Suppressor macrophage treated with lipopolysaccharide for 4 hours (primary cell): Measurements from ENCODE around the gene RNF149.
"Not testable (repeated sequence)": the region's sequence is repeated elsewhere in the genome, so short reads cannot be mapped to it uniquely, and the experiment has no call there.

ENCODE experiments used
- DNase-seq: peaks from one replicate; pipeline ENCODE4 v3.0.0-alpha.2; 2020

RNF149 gene

GRCh38 chr2:101330253-101330933 is 21.9 kb upstream of the RNF149 start:
- DNase-seq, result peak; percentile 75

GRCh38 chr2:101329026-101329425 is 20.5 kb upstream of the RNF149 start:
- DNase-seq, result no peak

GRCh38 chr2:101328474-101329007 is 20.0 kb upstream of the RNF149 start:
- DNase-seq, result peak; percentile 95

GRCh38 chr2:101327863-101328394 is 19.4 kb upstream of the RNF149 start:
- no peak for DNase-seq

GRCh38 chr2:101325425-101325824 is 16.9 kb upstream of the RNF149 start:
- no peak for DNase-seq

GRCh38 chr2:101316568-101316967 is 8.1 kb upstream of the RNF149 start:
- not testable (repeated sequence) for DNase-seq

GRCh38 chr2:101311696-101312017 is 3.2 kb upstream of the RNF149 start:
- DNase-seq, result no peak

GRCh38 chr2:101310834-101311695 is 2.6 kb upstream of the RNF149 start:
- no peak for DNase-seq

- DNase-seq, result no peak
Observed at GRCh38 chr2:101310090-101310833, 1.8 kb upstream of the RNF149 start.

- DNase-seq, result no peak
Observed at GRCh38 chr2:101307950-101308431, 510 bp downstream of the RNF149 start.

GRCh38 chr2:101307503-101307902 is 998 bp downstream of the RNF149 start:
- DNase-seq, result no peak

- peak; percentile 43 for DNase-seq
Observed at GRCh38 chr2:101306410-101306809, 2.1 kb downstream of the RNF149 start.

- peak; percentile 68 for DNase-seq
Observed at GRCh38 chr2:101305492-101306078, 2.9 kb downstream of the RNF149 start.

GRCh38 chr2:101305035-101305434 is 3.5 kb downstream of the RNF149 start:
- no peak for DNase-seq

- no peak for DNase-seq
Observed at GRCh38 chr2:101303688-101304087, 4.8 kb downstream of the RNF149 start.

- no peak for DNase-seq
Observed at GRCh38 chr2:101302016-101302415, 6.5 kb downstream of the RNF149 start.

GRCh38 chr2:101300836-101301235 is 7.7 kb downstream of the RNF149 start:
- peak; percentile 42 for DNase-seq

GRCh38 chr2:101300164-101300563 is 8.3 kb downstream of the RNF149 start:
- no peak for DNase-seq

GRCh38 chr2:101299604-101300003 is 8.9 kb downstream of the RNF149 start:
- no peak for DNase-seq

GRCh38 chr2:101297383-101297782 is 11.1 kb downstream of the RNF149 start:
- no peak for DNase-seq

GRCh38 chr2:101296371-101296770 is 12.1 kb downstream of the RNF149 start:
- no peak for DNase-seq

- no peak for DNase-seq
Observed at GRCh38 chr2:101295895-101296294, 12.6 kb downstream of the RNF149 start.

- DNase-seq, result no peak
Observed at GRCh38 chr2:101294861-101295260, 13.6 kb downstream of the RNF149 start.
